HG03378 (cell line): ENCODE results near the gene CFL1.

ENCODE experiments used
- ATAC-seq: cut with Tn5 transposase; IDR thresholded peaks from one replicate; pipeline ENCODE4 v1.9.1; 2021; ENCODE audit warnings: mild to moderate bottlenecking, moderate library complexity; ENCODE audit not compliant: unreplicated experiment

Gene CFL1

GRCh38 chr11:65888163-65888814 lies 30.3 kb upstream of the CFL1 start, which contains the start of gene FIBP:
TSS of gene FIBP (minus strand) at chr11:65888471. CDS start at chr11:65888418, 53 bp downstream.
- no peak for ATAC-seq

- no peak for ATAC-seq
Observed at GRCh38 chr11:65887723-65888162, 29.8 kb upstream of the CFL1 start.

GRCh38 chr11:65886826-65887722 lies 29.1 kb upstream of the CFL1 start:
- no peak for ATAC-seq

- ATAC-seq, result no peak
Observed at GRCh38 chr11:65885808-65886536, 28.0 kb upstream of the CFL1 start.

DNA sequence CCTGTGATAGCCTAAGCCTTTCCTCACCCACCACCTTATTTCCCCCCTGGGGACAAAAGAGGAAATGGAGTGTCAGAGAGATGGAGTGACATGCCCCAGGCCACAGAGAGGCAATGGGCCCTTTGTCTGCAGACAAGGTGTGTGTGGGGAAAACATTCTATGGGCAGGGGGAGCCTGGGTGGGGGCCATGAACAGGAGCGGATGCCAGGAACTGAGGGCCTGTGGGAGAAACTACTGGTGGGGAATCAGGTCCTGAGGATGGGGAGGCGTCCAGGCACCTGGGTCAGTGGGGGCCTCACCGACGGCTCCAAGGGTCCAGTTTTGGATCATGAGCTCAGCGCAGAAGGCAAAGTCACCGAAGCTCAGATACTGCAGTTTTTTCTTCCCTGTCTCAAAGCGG lies 27.3 kb upstream of the CFL1 start:
- no peak for ATAC-seq

GRCh38 chr11:65884716-65885092 lies 26.7 kb upstream of the CFL1 start:
- no peak for ATAC-seq

DNA sequence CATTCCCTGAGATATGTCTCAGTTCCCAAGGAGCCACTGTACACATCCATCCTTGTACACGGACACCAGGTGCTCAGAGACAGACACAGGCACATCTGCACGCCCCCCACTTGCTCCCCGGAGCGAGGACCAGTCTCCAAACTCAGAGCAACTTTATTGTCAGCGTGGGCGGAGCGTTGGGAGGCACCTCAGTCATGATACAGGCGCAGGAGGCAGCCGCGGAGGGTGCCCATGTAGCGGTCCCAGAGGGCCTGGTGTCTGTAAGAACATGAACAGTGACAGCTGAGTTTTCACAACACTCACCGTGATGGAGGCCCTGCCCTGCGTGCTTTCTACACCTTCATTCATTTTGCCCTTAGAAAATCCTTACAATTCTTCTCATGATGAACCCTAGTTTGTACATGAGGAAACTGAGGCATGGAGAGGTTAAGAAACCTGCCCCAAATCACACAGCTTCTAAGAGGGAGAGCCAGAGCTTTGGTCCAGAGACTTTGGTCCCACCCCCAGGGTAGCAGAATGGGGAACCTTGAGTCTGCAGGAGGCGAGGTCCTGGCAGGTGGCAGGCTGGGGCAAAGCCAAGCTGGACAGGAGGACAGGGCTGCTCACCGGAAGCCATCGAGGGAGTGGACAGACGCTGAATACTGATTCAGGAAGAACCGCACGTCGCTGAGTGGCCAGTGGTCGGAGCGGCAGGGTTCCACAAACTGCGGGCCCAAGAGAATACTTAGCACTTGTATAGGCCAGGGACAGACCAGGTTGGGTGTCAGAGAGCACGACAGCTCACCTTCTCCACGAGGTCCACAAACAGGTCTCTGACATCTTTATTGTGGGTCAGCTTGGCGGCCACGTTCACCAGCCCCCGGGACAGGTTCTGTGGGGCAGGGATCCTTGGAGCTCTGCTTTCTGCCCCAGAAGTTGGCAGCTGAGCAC lies 26.1 kb upstream of the CFL1 start:
- ATAC-seq, result no peak

- ATAC-seq, result no peak
Observed at GRCh38 chr11:65883058-65883761, 25.2 kb upstream of the CFL1 start.

GRCh38 chr11:65882120-65883057 lies 24.4 kb upstream of the CFL1 start:
- ATAC-seq, result no peak

GRCh38 chr11:65880844-65881421 lies 23.0 kb upstream of the CFL1 start:
- no peak for ATAC-seq

DNA sequence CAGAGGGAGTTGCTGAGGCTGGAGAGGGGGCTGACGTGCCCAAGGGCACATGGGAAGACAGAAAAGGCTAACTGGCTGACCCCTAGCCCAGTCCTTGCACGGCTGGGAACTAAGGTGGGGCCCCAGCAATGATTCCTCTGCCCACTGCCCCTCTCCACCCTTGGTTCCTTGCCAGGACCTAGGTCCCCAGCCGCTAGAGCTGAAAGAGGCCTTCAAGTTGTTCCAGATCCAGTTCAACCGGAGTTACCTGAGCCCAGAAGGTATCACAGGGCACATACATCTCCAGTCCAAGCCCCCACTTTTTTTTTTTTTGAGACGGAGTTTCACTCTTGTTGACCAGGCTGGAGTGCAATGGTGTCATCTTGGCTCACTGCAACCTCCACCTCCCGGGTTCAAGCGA lies 22.0 kb upstream of the CFL1 start:
- no peak for ATAC-seq

- no peak for ATAC-seq
Observed at GRCh38 chr11:65879617-65880016, 21.6 kb upstream of the CFL1 start, which contains the start of gene CTSW. TSS of gene CTSW (plus strand) at chr11:65879837. CDS start at chr11:65879855, 18 bp downstream.

GRCh38 chr11:65873318-65874156 lies 15.6 kb upstream of the CFL1 start:
- peak; percentile 62 for ATAC-seq

DNA sequence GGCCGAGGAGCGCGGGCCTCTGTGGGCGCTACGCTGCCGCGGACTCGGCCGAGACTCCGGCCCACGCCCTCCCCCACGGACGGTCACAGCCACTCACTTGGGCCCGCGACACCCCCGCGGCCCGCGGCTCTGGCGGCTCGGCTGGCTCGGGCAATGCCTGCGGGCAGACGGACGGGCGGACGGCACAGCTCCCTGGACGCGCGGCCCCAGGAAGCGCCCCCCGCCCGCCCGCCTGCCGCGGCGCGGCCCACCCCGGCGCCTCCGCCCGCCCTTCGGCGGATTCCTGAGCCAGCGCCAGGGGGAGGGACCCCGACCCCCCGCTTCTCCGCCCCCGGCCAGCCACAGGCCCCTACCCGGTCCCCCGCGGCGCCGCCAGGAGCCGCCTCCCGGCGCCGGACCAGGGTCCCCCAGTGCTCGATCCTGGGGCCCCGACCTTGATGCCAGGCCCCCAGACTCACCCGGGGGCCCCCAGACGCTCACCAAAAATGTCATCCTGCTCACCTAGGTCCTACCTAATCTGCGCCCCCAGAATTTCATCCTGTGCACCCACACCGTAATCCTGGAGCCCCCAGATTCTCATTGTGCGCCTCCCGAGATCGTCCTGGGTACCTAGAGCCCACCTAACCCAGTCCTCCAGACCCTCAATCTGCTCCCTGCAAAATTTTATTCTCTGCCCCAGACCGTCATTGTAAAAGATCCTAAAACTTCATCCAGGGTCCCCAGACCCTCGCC lies 14.8 kb upstream of the CFL1 start, which contains the start of gene EFEMP2:
TSS of gene EFEMP2 (minus strand) at position 215 of the 732 bp plus-strand sequence. CDS start 446 bp downstream, outside the sequence.
- ATAC-seq, result no peak

- no peak for ATAC-seq
Observed at GRCh38 chr11:65871811-65872548, 14.0 kb upstream of the CFL1 start.
